ENCODE results near the gene CLTC. TPM values are rescaled to one million over a fixed set of nuclear protein-coding genes. Genes with fewer than 3 reads are reported as not detected.
A peak's percentile ranks its signal among the peaks of the same experiment; 100 is the strongest.

CLTC gene
- total RNA-seq, 1 experiment from 2014 or later: 515 TPM

- peak overlapping the region; percentile 75 for H3K4me3 ChIP-seq
- H3K4me1 ChIP-seq (replicated peaks): peaks cover 49% of the 10 kb centered on the region
- H3K36me3 ChIP-seq: peaks cover 59% of the 10 kb centered on the region
- no peak for DNase-seq (ENCODE audit: low read depth in 1 of 2, low spot score in 2 of 2)
- H3K9me3 ChIP-seq (replicated peaks): no peaks in the 10 kb centered on the region
- no peaks in the 10 kb centered on the region for H3K27me3 ChIP-seq (replicated peaks)
- no peak overlapping the region for H3K27ac ChIP-seq
Measured at GRCh38 chr17:59621771-59622170, 2.1 kb downstream of the CLTC start.

DNA sequence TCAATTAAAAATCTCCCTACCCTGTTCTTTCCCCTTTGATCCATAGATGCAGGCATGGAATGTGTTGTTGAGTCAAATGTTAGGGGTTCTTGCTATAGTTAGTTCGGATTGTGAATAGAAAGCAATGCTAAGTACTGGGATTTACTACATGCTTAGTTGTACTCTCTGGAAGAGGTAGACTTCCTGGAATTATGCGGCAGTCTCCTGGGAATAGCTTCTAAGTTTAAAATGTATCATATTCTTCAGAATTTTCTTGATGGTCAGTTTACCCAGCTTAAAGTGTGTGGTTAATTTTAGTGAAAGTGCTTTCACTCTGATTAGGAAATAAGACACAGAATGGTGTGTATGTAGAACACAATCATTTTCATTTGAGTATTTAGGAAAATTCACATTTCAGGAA is 3.5 kb downstream of the CLTC start:
- peaks cover 52% of the 10 kb centered on the region for H3K4me1 ChIP-seq (replicated peaks)
- no peak for DNase-seq (ENCODE audit: low read depth in 1 of 2, low spot score in 2 of 2)
- H3K27ac ChIP-seq: no peak overlapping the region
- no peaks in the 10 kb centered on the region for H3K9me3 ChIP-seq (replicated peaks)
- no peak overlapping the region for H3K4me3 ChIP-seq
- no peaks in the 10 kb centered on the region for H3K27me3 ChIP-seq (replicated peaks)
- H3K36me3 ChIP-seq: peaks cover 70% of the 10 kb centered on the region

- Histone ChIP-seq H3K4me1 (replicated peaks) (peaks cover 50% of the 10 kb centered on the region), H3K27ac (no peak overlapping the region), H3K27me3 (replicated peaks) (no peaks in the 10 kb centered on the region), H3K36me3 (peaks cover 89% of the 10 kb centered on the region), H3K4me3 (no peak overlapping the region), H3K9me3 (replicated peaks) (no peaks in the 10 kb centered on the region)
- no peak for DNase-seq (ENCODE audit: low read depth in 1 of 2, low spot score in 2 of 2)
Measured at GRCh38 chr17:59626756-59627155, 7.1 kb downstream of the CLTC start.

DNA sequence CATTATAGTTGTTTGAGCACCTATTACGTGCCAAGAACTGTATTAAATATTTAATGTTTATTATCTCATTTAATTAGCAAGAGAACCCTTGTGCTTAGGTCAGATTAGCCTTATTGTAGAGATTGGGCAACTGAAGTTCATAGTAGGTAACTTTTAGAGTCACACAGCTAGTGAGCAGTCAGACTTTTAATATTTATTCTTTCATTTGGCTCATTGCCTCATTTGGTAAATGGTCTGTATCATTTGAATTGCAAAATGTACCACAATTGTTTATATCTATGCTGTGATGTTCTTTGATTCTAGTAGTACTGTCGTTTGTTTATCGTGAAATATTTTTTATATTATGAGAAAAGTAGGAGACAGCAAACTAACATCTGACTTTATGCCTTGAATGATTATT is 7.6 kb downstream of the CLTC start:
- H3K36me3 ChIP-seq: peaks cover 86% of the 10 kb centered on the region
- DNase-seq (ENCODE audit: low read depth in 1 of 2, low spot score in 2 of 2): no peak
- no peak overlapping the region for H3K27ac ChIP-seq

DNA sequence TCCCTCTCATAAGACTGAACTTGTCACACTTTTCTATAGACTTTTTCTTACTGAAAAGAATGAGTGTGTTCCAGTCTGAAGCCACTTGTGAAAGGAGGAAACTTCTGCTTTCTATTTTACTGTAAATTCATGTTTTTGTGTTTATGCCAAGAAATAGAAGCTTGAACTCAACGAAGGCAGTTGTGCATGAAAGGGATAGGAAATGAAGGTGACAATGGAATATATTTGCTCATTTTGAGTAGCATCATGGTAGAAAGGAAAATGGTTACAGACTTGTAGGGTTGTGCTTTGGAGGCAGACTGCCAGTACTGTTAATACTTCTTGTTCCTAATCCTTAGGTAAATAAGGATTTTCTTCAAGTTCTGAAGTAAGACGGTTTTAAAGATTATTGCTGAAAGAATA is 8.1 kb downstream of the CLTC start:
- Histone ChIP-seq H3K36me3 (peaks cover 84% of the 10 kb centered on the region), H3K4me1 (replicated peaks) (peaks cover 40% of the 10 kb centered on the region), H3K27me3 (replicated peaks) (no peaks in the 10 kb centered on the region), H3K27ac (no peak overlapping the region), H3K9me3 (replicated peaks) (no peaks in the 10 kb centered on the region), H3K4me3 (no peak overlapping the region)
- DNase-seq (ENCODE audit: low read depth in 1 of 2, low spot score in 2 of 2): no peak

More for the DNA sequence above, 7.6 kb downstream of the CLTC start:
- no peaks in the 10 kb centered on the region for H3K9me3 ChIP-seq (replicated peaks)
- no peaks in the 10 kb centered on the region for H3K27me3 ChIP-seq (replicated peaks)
- no peak overlapping the region for H3K4me3 ChIP-seq
- peaks cover 45% of the 10 kb centered on the region for H3K4me1 ChIP-seq (replicated peaks)

DNA sequence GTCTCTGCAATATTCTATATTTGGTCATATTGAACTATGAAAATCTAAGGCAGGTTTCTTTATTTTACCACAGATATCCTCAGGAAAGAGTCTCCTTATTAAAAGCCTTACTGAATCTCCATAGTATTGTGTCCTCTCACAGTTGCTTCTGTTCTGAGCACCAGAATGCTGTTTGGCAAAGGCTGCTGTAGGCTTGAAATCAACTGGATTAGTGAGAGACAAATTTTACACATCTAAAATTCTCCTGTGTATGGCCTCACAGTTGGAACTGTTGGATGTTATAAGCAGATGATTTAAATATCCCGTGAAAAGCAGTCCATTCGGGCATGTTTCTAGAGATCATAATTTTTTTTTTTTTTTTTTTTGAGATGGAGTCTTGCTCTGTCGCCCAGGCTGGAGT is 9.5 kb downstream of the CLTC start:
- Histone ChIP-seq H3K4me1 (replicated peaks) (peaks cover 36% of the 10 kb centered on the region), H3K36me3 (peaks cover 81% of the 10 kb centered on the region), H3K4me3 (no peak overlapping the region), H3K27ac (no peak overlapping the region), H3K27me3 (replicated peaks) (no peaks in the 10 kb centered on the region), H3K9me3 (replicated peaks) (no peaks in the 10 kb centered on the region)
- DNase-seq (ENCODE audit: low read depth in 1 of 2, low spot score in 2 of 2): no peak

- Histone ChIP-seq H3K27ac (no peak overlapping the region), H3K27me3 (replicated peaks) (no peaks in the 10 kb centered on the region), H3K9me3 (replicated peaks) (no peaks in the 10 kb centered on the region), H3K4me3 (no peak overlapping the region), H3K36me3 (peaks cover 78% of the 10 kb centered on the region), H3K4me1 (replicated peaks) (peaks cover 43% of the 10 kb centered on the region)
- no peak for DNase-seq (ENCODE audit: low read depth in 1 of 2, low spot score in 2 of 2)
Measured at GRCh38 chr17:59631276-59631675, 11.6 kb downstream of the CLTC start.

DNA sequence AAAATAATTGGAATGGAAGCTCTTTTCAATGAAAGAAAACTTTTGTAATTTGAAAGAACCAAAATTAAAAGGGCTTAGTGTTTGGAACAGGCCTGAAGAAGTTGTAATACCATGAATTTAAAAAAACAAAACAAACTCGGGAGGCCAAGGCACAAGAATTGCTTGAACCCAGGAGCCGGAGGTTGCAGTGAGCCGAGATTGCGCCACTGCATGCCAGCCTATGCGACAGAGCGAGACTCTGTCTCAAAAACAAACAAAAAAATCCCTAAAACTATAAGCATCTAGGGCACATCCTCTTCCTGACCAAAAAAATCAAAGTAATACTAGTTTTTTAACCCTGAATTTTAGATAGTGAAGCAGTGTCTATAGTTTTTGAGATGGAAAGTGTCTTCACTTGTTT is 12.7 kb downstream of the CLTC start:
- no peak for DNase-seq (ENCODE audit: low read depth in 1 of 2, low spot score in 2 of 2)
- Histone ChIP-seq H3K4me1 (replicated peaks) (peaks cover 32% of the 10 kb centered on the region), H3K9me3 (replicated peaks) (no peaks in the 10 kb centered on the region), H3K27ac (no peak overlapping the region), H3K4me3 (no peak overlapping the region), H3K36me3 (peaks cover 70% of the 10 kb centered on the region), H3K27me3 (replicated peaks) (no peaks in the 10 kb centered on the region)

DNA sequence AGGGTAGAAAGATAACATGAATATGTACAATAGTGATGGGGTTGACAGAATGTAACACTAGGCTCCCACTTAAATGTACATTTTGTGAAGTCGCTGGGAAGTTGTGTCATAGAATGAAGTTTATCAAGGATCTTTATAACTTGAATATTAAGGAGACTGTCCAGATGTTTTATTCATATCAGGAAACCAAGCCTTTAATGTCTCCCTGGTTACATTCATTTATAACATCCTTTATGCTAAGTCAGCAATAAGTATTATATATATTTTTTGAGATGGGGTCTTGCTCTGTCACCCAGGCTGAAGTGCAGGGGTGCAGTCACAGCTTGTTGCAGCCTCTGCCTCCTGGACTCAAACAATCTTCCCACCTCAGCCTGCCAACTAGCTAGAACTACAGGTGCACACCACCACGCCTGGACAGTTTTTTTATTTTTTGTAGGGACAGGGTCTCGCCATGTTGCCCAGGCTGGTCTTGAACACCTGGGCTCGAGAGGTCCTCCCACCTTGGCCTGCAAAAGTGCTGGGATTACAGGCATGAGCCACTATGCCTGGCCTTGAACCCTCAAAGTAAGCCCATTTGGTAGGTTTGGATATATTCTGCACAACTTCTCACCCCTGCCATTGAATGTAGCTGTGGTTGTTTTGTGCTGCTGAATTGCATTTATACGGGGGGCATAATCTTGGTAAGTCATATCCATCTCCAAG is 14.1 kb downstream of the CLTC start:
- peaks cover 26% of the 10 kb centered on the region for H3K4me1 ChIP-seq (replicated peaks)
- H3K36me3 ChIP-seq: peaks cover 58% of the 10 kb centered on the region
- H3K27ac ChIP-seq: no peak overlapping the region
- DNase-seq (ENCODE audit: low read depth in 1 of 2, low spot score in 2 of 2): no peak
- no peaks in the 10 kb centered on the region for H3K9me3 ChIP-seq (replicated peaks)
- H3K27me3 ChIP-seq (replicated peaks): no peaks in the 10 kb centered on the region
- no peak overlapping the region for H3K4me3 ChIP-seq

- Histone ChIP-seq H3K27me3 (replicated peaks) (no peaks in the 10 kb centered on the region), H3K36me3 (peaks cover 57% of the 10 kb centered on the region), H3K4me3 (no peak overlapping the region), H3K9me3 (replicated peaks) (no peaks in the 10 kb centered on the region), H3K4me1 (replicated peaks) (peaks cover 26% of the 10 kb centered on the region), H3K27ac (0 out of 2 replicates have a peak overlapping the region, but pooled peaks have one; percentile 7)
- DNase-seq (ENCODE audit: low read depth in 1 of 2, low spot score in 2 of 2): peak in 1 of 2 experiments; percentile 48
Measured at GRCh38 chr17:59634632-59635541, 15.2 kb downstream of the CLTC start.

DNA sequence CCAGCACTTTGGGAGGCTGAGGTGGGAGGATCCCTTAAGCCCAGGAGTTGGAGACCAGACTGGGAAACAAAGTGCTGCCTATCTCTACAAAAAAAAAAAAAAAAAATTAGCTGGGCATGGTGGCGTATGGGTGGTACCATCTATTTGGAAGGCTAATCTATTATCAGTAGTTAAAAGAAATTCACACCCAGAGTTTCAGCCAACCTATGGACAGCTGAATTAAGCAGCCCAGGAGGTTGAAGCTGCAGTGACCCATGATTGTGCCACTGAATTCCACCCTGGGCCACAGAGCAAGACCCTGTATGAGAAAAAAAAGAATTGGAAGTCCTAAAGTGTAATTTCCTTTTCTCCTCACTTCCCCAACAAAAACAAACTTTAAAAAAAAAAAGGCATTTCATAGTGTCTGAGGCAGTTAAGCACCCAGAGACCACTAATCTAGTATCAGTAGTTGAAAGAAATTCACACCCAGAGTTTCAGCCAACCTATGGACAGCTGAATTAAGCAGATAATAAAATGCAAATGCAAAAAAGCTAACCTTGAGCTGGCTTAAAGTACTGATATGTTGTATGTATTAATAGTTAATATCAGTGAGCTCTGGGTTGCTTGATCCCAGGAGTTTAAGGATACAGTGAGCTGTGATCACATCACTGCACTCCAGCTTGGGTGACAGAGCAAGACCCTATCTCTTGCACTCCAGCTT is 18.1 kb downstream of the CLTC start:
- Histone ChIP-seq H3K4me3 (no peak overlapping the region), H3K9me3 (replicated peaks) (no peaks in the 10 kb centered on the region), H3K27ac (no peak overlapping the region), H3K4me1 (replicated peaks) (peaks cover 17% of the 10 kb centered on the region), H3K36me3 (peaks cover 43% of the 10 kb centered on the region), H3K27me3 (replicated peaks) (no peaks in the 10 kb centered on the region)
- DNase-seq (ENCODE audit: low read depth in 1 of 2, low spot score in 2 of 2): no peak

DNA sequence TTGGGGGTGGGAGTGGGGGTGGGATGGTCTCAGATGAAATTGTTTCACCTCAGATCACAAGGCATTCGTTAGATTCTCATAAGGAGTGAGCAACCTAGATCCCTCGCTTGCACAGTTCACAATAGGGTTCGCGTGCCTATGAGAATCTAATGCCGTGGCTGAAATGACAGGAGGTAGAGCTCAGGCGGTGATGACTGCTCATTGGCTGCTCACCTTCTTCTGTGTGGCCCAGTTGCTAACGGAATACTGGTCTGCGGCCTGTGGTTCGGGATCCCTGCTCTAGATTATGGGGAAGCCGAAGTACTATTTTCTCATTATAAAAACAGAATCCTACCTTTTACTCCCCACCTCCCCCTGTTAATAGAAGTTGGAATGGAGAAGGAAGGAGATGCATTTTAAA is 18.9 kb downstream of the CLTC start:
- Histone ChIP-seq H3K9me3 (replicated peaks) (no peaks in the 10 kb centered on the region), H3K27me3 (replicated peaks) (no peaks in the 10 kb centered on the region), H3K4me1 (replicated peaks) (peaks cover 16% of the 10 kb centered on the region), H3K27ac (no peak overlapping the region), H3K36me3 (peaks cover 39% of the 10 kb centered on the region), H3K4me3 (no peak overlapping the region)
- DNase-seq (ENCODE audit: low read depth in 1 of 2, low spot score in 2 of 2): no peak

DNA sequence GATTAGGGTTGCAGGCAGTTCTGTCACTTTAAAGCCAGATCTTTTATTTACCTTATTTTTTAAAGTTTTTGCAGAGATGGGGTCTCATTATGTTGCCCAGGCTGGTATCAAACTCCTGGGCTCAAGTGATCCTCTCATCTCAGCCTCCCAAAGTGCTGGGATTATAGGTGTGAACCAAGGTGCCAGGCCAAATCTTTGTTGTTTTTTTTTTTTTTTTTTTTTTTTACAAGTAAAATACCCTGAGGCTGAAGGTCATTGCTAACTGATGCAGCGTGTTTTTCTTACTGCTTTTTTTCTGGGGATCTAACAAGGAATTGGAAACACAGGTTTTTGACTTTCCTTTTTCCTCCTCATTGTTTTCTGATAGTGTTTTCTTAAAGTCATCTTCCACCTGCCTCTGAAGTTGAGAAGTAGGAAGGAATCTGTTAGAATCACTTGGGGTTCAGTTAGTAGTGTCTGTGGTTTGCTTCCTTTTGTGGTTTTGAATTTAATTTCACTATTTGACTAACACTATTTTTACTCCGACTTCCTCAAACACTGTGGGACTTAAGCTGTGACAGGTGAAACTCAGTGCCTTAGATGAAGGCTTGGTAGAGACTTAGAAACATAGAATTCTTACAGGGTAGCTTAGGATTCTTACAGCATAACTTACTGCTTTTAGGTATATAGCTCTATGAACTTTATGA is 22.2 kb downstream of the CLTC start:
- Histone ChIP-seq H3K4me1 (replicated peaks) (no peaks in the 10 kb centered on the region), H3K9me3 (replicated peaks) (no peaks in the 10 kb centered on the region), H3K27me3 (replicated peaks) (no peaks in the 10 kb centered on the region), H3K36me3 (peaks cover 59% of the 10 kb centered on the region), H3K4me3 (no peak overlapping the region), H3K27ac (no peak overlapping the region)
- DNase-seq (ENCODE audit: low read depth in 1 of 2, low spot score in 2 of 2): no peak
